Breast epithelium (tissue), 3 donors: ENCODE measurements around the gene TAS2R60.

Experiments
- CTCF ChIP-seq, 3 donors: fragments of 450-650 bp; IDR thresholded peaks; one replicate each; pipeline ENCODE4 v1.5.1; 2016 to 2017; ENCODE audit warnings: antibody characterized with exemption in 3 of 3, mild to moderate bottlenecking in 3 of 3, moderate library complexity in 3 of 3
- POLR2A ChIP-seq: fragments of 450-650 bp; IDR thresholded peaks from one replicate; pipeline ENCODE4 v1.6.1; 2016; ENCODE audit warnings: antibody characterized with exemption, mild to moderate bottlenecking, moderate library complexity
- POLR2AphosphoS5 ChIP-seq, 3 donors: sonication (generic); formaldehyde crosslinking; IDR thresholded peaks; one replicate each; pipeline ENCODE4 v1.6.1; 2017; ENCODE audit warnings: antibody characterized with exemption in 3 of 3

- TF ChIP-seq POLR2AphosphoS5 (IDR thresholded peaks at IDR 0.05) = no peak
- no peak for TF ChIP-seq CTCF (IDR thresholded peaks at IDR 0.05)
- TF ChIP-seq POLR2A = no peak
Measured at GRCh38 chr7:143448429-143448828, 5.2 kb downstream of the TAS2R60 start.
